ENCODE data around the gene DLGAP4.

DNA sequence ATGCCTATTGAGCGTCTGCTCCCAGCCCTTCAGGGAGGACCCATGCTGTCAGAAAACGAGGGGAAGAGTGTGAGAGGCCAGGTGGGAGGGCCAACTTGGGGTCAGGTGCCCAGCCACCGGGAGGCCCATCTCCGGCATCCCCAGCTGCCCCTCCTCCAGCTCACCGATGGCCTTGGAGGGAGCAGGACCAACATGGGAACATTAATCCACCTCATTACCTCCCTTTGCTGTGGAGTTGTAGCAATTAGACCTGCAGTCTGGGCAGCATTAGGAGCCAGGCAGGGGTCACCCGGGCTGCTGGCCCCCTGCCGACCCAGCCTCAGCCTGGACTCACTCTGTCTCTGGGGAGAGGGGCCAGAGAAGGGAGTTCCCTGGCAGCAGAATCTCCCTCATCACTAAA is 25.1 kb downstream of the DLGAP4 start:
- no peak for TF ChIP-seq BACH2 (CRISPR knock-in tag; IDR thresholded peaks at IDR 0.05; ENCODE audit: borderline replicate concordance)
- TF ChIP-seq PPARA (CRISPR knock-in tag; IDR thresholded peaks at IDR 0.05; ENCODE audit: borderline replicate concordance) = no peak
- TF ChIP-seq ZNF565 (CRISPR knock-in tag; conservative IDR thresholded peaks at IDR 0.05; ENCODE audit: low read depth) = no peak
- no peak for TF ChIP-seq ARNTL (CRISPR knock-in tag; IDR thresholded peaks at IDR 0.05; ENCODE audit: borderline replicate concordance, low read depth)
- TF ChIP-seq SNAI2 (CRISPR knock-in tag; IDR thresholded peaks at IDR 0.05) = no peak
- TF ChIP-seq, protein P1, sequence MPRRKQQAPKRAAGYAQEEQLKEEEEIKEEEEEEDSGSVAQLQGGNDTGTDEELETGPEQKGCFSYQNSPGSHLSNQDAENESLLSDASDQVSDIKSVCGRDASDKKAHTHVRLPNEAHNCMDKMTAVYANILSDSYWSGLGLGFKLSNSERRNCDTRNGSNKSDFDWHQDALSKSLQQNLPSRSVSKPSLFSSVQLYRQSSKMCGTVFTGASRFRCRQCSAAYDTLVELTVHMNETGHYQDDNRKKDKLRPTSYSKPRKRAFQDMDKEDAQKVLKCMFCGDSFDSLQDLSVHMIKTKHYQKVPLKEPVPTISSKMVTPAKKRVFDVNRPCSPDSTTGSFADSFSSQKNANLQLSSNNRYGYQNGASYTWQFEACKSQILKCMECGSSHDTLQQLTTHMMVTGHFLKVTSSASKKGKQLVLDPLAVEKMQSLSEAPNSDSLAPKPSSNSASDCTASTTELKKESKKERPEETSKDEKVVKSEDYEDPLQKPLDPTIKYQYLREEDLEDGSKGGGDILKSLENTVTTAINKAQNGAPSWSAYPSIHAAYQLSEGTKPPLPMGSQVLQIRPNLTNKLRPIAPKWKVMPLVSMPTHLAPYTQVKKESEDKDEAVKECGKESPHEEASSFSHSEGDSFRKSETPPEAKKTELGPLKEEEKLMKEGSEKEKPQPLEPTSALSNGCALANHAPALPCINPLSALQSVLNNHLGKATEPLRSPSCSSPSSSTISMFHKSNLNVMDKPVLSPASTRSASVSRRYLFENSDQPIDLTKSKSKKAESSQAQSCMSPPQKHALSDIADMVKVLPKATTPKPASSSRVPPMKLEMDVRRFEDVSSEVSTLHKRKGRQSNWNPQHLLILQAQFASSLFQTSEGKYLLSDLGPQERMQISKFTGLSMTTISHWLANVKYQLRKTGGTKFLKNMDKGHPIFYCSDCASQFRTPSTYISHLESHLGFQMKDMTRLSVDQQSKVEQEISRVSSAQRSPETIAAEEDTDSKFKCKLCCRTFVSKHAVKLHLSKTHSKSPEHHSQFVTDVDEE (CRISPR knock-in tag; IDR thresholded peaks at IDR 0.05) = no peak
- no peak for TF ChIP-seq ZFP3 (CRISPR knock-in tag; IDR thresholded peaks at IDR 0.05)
- no peak for TF ChIP-seq PATZ1 (CRISPR knock-in tag; IDR thresholded peaks at IDR 0.05; ENCODE audit: borderline replicate concordance)
- TF ChIP-seq, protein P2, sequence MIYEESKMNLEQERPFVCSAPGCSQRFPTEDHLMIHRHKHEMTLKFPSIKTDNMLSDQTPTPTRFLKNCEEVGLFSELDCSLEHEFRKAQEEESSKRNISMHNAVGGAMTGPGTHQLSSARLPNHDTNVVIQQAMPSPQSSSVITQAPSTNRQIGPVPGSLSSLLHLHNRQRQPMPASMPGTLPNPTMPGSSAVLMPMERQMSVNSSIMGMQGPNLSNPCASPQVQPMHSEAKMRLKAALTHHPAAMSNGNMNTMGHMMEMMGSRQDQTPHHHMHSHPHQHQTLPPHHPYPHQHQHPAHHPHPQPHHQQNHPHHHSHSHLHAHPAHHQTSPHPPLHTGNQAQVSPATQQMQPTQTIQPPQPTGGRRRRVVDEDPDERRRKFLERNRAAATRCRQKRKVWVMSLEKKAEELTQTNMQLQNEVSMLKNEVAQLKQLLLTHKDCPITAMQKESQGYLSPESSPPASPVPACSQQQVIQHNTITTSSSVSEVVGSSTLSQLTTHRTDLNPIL (CRISPR knock-in tag; IDR thresholded peaks at IDR 0.05; ENCODE audit: low read depth) = no peak

Data from SK-N-SH treated with all-trans-retinoic acid at 6 μM for 48 hours (cell line).